ENCODE results near the gene TMEM179. TPM values are rescaled to one million over a fixed set of nuclear protein-coding genes. Genes with fewer than 3 reads are reported as not detected.

Gene TMEM179
- total and polyA plus RNA-seq, 2 experiments from 2014 or later, result 2.2 to 4.3 TPM

DNA sequence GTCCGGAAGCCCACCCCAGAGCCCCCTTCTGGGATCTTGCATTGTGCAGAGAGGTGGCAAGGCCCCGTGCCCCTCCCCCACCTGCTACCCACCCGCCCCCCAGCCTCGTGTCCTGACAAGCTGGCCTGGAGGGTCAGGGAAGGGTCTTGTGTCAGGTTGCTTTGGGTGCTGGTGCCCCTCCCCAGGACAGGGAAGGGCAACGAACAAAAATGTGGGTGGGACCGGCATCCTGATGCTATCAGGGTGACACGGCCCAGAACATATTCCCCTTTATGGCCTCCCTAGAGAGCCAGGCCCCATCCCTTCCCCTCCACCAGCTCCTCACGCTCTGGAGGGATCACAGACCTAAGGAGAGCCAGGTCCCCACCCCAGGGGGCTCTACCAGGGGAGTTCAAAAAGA lies 38.7 kb upstream of the TMEM179 start:
- H3K36me3 ChIP-seq (replicated peaks; ENCODE audit: insufficient read depth, low read depth), result no peaks in the 10 kb centered on the region
- H4K20me1 ChIP-seq (ENCODE audit: insufficient read depth, poor library complexity, severe bottlenecking), result no peaks in the 10 kb centered on the region
- no peak overlapping the region for H3K4me2 ChIP-seq
- no peaks in the 10 kb centered on the region for H3K9me3 ChIP-seq (ENCODE audit: low read depth)
- H3K79me2 ChIP-seq, result no peaks in the 10 kb centered on the region
- TF ChIP-seq, protein P1, sequence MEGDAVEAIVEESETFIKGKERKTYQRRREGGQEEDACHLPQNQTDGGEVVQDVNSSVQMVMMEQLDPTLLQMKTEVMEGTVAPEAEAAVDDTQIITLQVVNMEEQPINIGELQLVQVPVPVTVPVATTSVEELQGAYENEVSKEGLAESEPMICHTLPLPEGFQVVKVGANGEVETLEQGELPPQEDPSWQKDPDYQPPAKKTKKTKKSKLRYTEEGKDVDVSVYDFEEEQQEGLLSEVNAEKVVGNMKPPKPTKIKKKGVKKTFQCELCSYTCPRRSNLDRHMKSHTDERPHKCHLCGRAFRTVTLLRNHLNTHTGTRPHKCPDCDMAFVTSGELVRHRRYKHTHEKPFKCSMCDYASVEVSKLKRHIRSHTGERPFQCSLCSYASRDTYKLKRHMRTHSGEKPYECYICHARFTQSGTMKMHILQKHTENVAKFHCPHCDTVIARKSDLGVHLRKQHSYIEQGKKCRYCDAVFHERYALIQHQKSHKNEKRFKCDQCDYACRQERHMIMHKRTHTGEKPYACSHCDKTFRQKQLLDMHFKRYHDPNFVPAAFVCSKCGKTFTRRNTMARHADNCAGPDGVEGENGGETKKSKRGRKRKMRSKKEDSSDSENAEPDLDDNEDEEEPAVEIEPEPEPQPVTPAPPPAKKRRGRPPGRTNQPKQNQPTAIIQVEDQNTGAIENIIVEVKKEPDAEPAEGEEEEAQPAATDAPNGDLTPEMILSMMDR (IDR thresholded peaks at IDR 0.05; ENCODE audit: poor library complexity), result no peak
- WGBS (ENCODE audit: low lambda C conversion rate, missing lambda C conversion rate), result 60% methylated on average over 8 of the region's 8 CpGs
- no peaks in the 10 kb centered on the region for H3K4me1 ChIP-seq (ENCODE audit: insufficient read depth)
- H3K27me3 ChIP-seq, result peaks cover 4% of the 10 kb centered on the region
- H2AFZ ChIP-seq, result no peak overlapping the region
- no peak for DNase-seq (ENCODE audit: low spot score)
- H3K9me2 ChIP-seq (replicated peaks; ENCODE audit: insufficient read depth), result no peaks in the 10 kb centered on the region
- no peak overlapping the region for H3K27ac ChIP-seq
- H3K4me3 ChIP-seq, result no peak overlapping the region

DNA sequence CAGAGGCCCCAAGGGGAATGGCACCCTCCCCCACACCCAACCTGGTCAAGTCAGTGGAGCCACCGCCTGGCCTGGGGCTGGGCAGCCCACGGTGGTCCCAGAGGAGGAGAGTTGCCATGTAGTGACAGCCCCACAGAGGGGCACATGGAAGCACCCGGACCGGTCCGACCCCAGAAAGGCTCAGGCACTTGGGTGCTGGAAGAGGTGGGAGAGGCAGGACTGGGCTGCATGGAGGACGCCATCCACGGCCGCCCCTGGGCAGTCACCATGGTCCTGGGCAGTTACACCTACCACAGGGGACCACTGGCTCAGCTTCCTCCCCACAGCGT lies 37.9 kb upstream of the TMEM179 start:
- no peak overlapping the region for H3K4me2 ChIP-seq
- no peak overlapping the region for H3K27ac ChIP-seq
- H3K9me2 ChIP-seq (replicated peaks; ENCODE audit: insufficient read depth), result no peaks in the 10 kb centered on the region
- H3K4me3 ChIP-seq, result no peak overlapping the region
- no peak for DNase-seq (ENCODE audit: low spot score)
- peaks cover 3% of the 10 kb centered on the region for H3K4me1 ChIP-seq (ENCODE audit: insufficient read depth)
- no peaks in the 10 kb centered on the region for H3K79me2 ChIP-seq
- H4K20me1 ChIP-seq (ENCODE audit: insufficient read depth, poor library complexity, severe bottlenecking), result no peaks in the 10 kb centered on the region
- TF ChIP-seq, protein P1 (IDR thresholded peaks at IDR 0.05; ENCODE audit: poor library complexity), result no peak
- no peak for TF ChIP-seq EZH2 (IDR thresholded peaks at IDR 0.05; ENCODE audit: borderline replicate concordance)
- no peak for TF ChIP-seq EZH2phosphoT487 (IDR thresholded peaks at IDR 0.05; ENCODE audit: low read depth, severe bottlenecking, unreplicated experiment)
- 91% methylated on average over 9 of the region's 9 CpGs for WGBS (ENCODE audit: low lambda C conversion rate, missing lambda C conversion rate)
- peaks cover 10% of the 10 kb centered on the region for H3K27me3 ChIP-seq
- no peaks in the 10 kb centered on the region for H3K36me3 ChIP-seq (replicated peaks; ENCODE audit: insufficient read depth, low read depth)
- H2AFZ ChIP-seq, result no peak overlapping the region
- no peaks in the 10 kb centered on the region for H3K9me3 ChIP-seq (ENCODE audit: low read depth)

DNA sequence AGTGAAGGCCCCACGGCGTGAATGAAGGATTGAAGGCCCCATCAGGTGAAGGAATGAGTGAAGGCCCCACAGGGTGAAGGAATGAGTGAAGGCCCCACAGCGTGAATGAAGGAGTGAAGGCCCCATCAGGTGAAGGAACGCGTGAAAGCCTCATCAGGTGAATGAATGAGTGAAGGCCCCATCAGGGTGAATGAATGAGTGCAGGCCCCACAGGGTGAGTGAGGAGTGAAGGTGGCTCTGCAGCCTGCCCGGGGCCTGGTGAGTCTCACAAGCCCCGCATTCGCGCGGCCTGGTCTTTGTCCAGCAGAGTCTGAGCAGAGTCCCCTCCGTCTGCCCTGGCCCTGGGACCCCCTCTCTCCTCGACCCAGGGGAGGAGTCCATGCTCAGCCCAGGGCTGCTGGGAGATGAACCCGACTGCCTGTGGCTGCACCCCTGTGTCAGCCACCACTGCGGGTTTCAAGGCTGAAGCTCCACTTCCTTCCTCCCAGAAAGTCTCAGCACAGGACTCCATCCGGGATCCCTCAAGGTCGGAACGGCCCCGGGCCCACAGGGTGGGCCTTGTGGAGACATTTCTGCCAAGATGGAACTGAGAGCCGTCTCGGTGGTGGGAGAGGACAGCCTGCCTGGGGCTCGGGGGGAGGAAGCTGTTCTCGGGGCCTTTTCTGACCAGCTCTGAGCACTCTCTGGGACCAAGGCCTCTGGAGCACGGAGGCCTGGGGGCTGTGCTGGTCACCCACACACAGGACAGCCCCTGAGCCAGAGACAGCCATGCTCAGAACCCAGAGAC lies 37.4 kb upstream of the TMEM179 start:
- TF ChIP-seq, protein P1 (IDR thresholded peaks at IDR 0.05; ENCODE audit: poor library complexity), result no peak
- TF ChIP-seq EZH2 (IDR thresholded peaks at IDR 0.05; ENCODE audit: borderline replicate concordance) (no peak), EZH2phosphoT487 (IDR thresholded peaks at IDR 0.05; ENCODE audit: low read depth, severe bottlenecking, unreplicated experiment) (no peak)
- Histone ChIP-seq H3K9me3 (ENCODE audit: low read depth) (no peaks in the 10 kb centered on the region), H3K4me2 (no peak overlapping the region), H3K27me3 (peaks cover 10% of the 10 kb centered on the region), H4K20me1 (ENCODE audit: insufficient read depth, poor library complexity, severe bottlenecking) (no peaks in the 10 kb centered on the region), H3K4me1 (ENCODE audit: insufficient read depth) (peaks cover 3% of the 10 kb centered on the region), H3K36me3 (replicated peaks; ENCODE audit: insufficient read depth, low read depth) (no peaks in the 10 kb centered on the region), H3K79me2 (no peaks in the 10 kb centered on the region), H3K27ac (no peak overlapping the region), H2AFZ (no peak overlapping the region), H3K4me3 (no peak overlapping the region), H3K9me2 (replicated peaks; ENCODE audit: insufficient read depth) (no peaks in the 10 kb centered on the region)
- no peak for DNase-seq (ENCODE audit: low spot score)
- 87% methylated on average over 20 of the region's 23 CpGs for WGBS (ENCODE audit: low lambda C conversion rate, missing lambda C conversion rate)
